Osteoblast (primary cell): ENCODE measurements around the gene TARS1. TPM values are rescaled to one million over a fixed set of nuclear protein-coding genes. Genes with fewer than 3 reads are reported as not detected.
A peak's percentile ranks its signal among the peaks of the same experiment; 100 is the strongest.

Experiments used
- DNase-seq: peaks from one replicate; pipeline ENCODE4 v3.0.0; 2011; ENCODE audit warnings: low spot score, mixed read lengths; ENCODE audit not compliant: insufficient read length; ENCODE audit errors: missing footprints
- H2AFZ ChIP-seq: 2 replicates; pipeline ENCODE4 v1.6.0; 2011; ENCODE audit warnings: mild to moderate bottlenecking, low read length
- H3K27ac ChIP-seq: 2 replicates; pipeline ENCODE4 v1.5.1; 2011; ENCODE audit warnings: mild to moderate bottlenecking, low read depth, low read length, moderate library complexity
- H3K27me3 ChIP-seq: 2 replicates; pipeline ENCODE4 v1.6.0; 2012; ENCODE audit warnings: mild to moderate bottlenecking, control low read depth, inconsistent platforms, low read length, moderate library complexity; ENCODE audit not compliant: insufficient read depth
- H3K36me3 ChIP-seq: 2 replicates; pipeline ENCODE4 v1.5.1; 2011; ENCODE audit warnings: mild to moderate bottlenecking, low read length, control low read depth, moderate library complexity; ENCODE audit not compliant: insufficient read depth
- H3K4me1 ChIP-seq: 2 replicates; pipeline ENCODE4 v1.5.1; 2011; ENCODE audit warnings: mild to moderate bottlenecking, low read length, control low read depth, moderate library complexity; ENCODE audit not compliant: insufficient read depth
- H3K4me2 ChIP-seq: 2 replicates; pipeline ENCODE4 v1.6.0; 2011; ENCODE audit warnings: mild to moderate bottlenecking, low read length; ENCODE audit not compliant: insufficient read depth
- H3K4me3 ChIP-seq: fragments of 200-600 bp; sonication (generic); 3 replicates; pipeline ENCODE4 v1.5.1; 2012; ENCODE audit warnings: mild to moderate bottlenecking, low read length, inconsistent platforms; ENCODE audit not compliant: insufficient read depth
- H3K79me2 ChIP-seq: 2 replicates; pipeline ENCODE4 v1.6.0; 2012; ENCODE audit warnings: mild to moderate bottlenecking, low read length, control low read depth, inconsistent platforms; ENCODE audit not compliant: insufficient read depth
- H3K9me3 ChIP-seq: 2 replicates; pipeline ENCODE4 v1.5.1; 2011; ENCODE audit warnings: low read depth, low read length, control low read depth
- H4K20me1 ChIP-seq: 2 replicates; pipeline ENCODE4 v1.6.0; 2012; ENCODE audit warnings: mild to moderate bottlenecking, low read length, control low read depth; ENCODE audit not compliant: insufficient read depth
- total RNA-seq: library from RNA; depleted of rRNA; stranded (reverse); fragments of >200 nt; gene quantifications from 2 replicates; pipeline ENCODE4 v1.2.3, GENCODE V29; 2012
- TF ChIP-seq, protein P1 (sequence below): IDR thresholded peaks from 2 replicates; pipeline ENCODE4 v1.5.1; 2011; ENCODE audit warnings: mild to moderate bottlenecking, low read depth, low read length, moderate library complexity; ENCODE audit errors: extremely low read depth

TARS1 gene
- total RNA-seq, 1 donor: 353 TPM

DNA sequence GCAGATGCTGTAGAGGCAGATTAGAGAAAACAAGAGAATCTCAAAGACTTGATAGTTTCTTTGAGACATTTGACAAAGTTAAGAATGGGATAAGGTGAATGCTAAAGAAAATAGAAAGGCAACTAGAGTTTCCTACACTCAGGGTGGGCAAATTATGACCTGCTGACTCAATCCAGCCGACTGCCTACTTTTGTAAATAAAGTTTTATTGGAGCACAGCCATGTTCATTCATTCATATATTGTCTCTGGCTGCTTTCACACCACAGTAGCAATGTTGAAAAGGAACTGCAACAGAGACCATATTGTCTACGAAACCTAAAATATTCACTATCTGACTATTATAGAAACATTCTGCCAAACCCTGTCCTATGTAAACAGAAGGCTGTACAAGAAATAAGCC is 37.6 kb upstream of the TARS1 start:
- no peaks in the 10 kb centered on the region for H4K20me1 ChIP-seq
- H3K4me3 ChIP-seq: no peak overlapping the region
- H3K27ac ChIP-seq: no peak overlapping the region
- no peaks in the 10 kb centered on the region for H3K36me3 ChIP-seq
- H3K79me2 ChIP-seq: no peaks in the 10 kb centered on the region
- no peaks in the 10 kb centered on the region for H3K27me3 ChIP-seq
- no peak overlapping the region for H3K4me2 ChIP-seq
- DNase-seq: no peak
- H3K9me3 ChIP-seq: no peaks in the 10 kb centered on the region
- H3K4me1 ChIP-seq: peaks cover 12% of the 10 kb centered on the region
- TF ChIP-seq, protein P1, sequence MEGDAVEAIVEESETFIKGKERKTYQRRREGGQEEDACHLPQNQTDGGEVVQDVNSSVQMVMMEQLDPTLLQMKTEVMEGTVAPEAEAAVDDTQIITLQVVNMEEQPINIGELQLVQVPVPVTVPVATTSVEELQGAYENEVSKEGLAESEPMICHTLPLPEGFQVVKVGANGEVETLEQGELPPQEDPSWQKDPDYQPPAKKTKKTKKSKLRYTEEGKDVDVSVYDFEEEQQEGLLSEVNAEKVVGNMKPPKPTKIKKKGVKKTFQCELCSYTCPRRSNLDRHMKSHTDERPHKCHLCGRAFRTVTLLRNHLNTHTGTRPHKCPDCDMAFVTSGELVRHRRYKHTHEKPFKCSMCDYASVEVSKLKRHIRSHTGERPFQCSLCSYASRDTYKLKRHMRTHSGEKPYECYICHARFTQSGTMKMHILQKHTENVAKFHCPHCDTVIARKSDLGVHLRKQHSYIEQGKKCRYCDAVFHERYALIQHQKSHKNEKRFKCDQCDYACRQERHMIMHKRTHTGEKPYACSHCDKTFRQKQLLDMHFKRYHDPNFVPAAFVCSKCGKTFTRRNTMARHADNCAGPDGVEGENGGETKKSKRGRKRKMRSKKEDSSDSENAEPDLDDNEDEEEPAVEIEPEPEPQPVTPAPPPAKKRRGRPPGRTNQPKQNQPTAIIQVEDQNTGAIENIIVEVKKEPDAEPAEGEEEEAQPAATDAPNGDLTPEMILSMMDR: no peak
- no peak overlapping the region for H2AFZ ChIP-seq

DNA sequence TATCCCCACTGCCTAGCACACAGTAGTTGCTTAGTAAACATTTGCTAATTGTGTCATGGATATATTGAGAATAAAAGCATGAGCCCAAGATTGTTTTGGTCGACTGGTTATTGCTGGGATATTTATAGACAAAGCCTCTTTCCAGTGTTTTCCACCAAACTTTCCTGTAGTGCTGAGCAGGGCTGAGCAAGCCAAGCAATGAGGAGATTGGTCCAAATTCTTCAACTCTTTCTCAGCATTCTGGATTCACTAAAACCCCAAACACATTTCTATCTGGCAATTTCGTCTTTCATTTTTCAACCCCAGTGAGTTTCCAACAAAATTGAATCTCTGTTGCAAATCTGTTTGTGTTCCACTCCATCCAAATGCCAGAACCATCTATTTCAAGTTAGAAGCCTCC is 31.9 kb upstream of the TARS1 start:
- Histone ChIP-seq H3K9me3 (no peaks in the 10 kb centered on the region), H4K20me1 (no peaks in the 10 kb centered on the region), H3K36me3 (no peaks in the 10 kb centered on the region), H3K4me3 (no peak overlapping the region), H3K4me2 (no peak overlapping the region), H2AFZ (peak overlapping the region; percentile 7), H3K4me1 (no peaks in the 10 kb centered on the region), H3K27me3 (no peaks in the 10 kb centered on the region), H3K79me2 (no peaks in the 10 kb centered on the region), H3K27ac (no peak overlapping the region)
- DNase-seq: no peak
- TF ChIP-seq, protein P1: no peak

DNA sequence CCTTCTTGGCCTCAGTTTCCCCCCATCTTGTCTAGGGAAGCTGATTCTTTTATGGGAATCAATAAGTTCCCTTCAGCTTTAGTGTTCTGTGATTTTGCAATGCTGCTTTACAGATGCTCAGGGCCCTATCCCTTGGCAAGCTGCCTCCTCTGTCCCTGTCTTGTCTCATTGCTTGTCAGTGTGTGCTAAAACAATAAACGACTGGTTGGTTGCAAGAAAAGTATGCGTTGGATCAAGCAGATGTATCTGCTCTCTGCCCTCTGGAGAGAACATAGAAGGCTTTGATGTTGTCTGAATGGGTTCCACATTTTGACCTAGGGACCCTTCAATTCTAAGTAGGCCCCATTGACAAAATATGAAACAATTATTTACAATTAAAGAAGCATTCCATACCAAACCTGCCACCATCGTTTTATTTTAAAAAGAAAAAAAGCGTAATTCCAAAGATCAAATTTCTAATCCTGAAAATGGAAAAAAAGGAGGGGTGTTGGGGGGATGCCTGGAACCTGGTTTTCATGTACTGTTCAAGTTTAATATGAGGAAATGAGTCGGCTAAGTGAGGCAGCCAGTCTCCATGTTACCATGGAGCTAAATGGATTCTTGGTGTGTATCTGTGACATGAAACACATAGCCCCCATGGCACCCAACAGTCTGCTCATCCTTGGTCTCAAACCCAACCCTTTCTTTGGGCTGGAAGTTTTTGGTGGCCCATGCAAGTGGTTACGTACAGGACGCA is 31.2 kb upstream of the TARS1 start:
- no peak overlapping the region for H3K4me2 ChIP-seq
- DNase-seq: no peak
- H3K27me3 ChIP-seq: no peaks in the 10 kb centered on the region
- TF ChIP-seq, protein P1: no peak
- no peak overlapping the region for H2AFZ ChIP-seq
- H3K79me2 ChIP-seq: no peaks in the 10 kb centered on the region
- no peaks in the 10 kb centered on the region for H4K20me1 ChIP-seq
- H3K36me3 ChIP-seq: no peaks in the 10 kb centered on the region
- no peak overlapping the region for H3K4me3 ChIP-seq
- H3K9me3 ChIP-seq: no peaks in the 10 kb centered on the region
- no peak overlapping the region for H3K27ac ChIP-seq
- no peaks in the 10 kb centered on the region for H3K4me1 ChIP-seq

DNA sequence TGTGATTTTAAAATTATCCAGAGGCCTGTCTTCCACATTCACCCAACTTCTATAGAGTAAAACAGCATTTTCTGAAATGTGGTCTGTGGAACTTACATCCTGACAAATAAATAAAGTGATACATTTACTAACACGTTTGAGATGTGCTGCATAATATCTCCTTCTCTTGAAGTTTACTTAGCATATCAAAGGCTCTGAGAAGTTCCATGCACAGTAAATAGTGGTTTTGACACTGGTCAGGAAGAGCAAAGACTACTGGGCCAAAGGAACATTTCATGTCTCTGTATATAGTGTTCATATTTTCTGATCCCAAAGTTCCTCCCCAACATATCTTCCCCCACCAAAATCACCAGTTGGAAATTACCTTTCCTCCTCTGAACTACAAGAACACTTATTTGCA is 30.5 kb upstream of the TARS1 start:
- Histone ChIP-seq H3K4me1 (no peaks in the 10 kb centered on the region), H3K79me2 (no peaks in the 10 kb centered on the region), H3K27me3 (no peaks in the 10 kb centered on the region), H3K4me3 (no peak overlapping the region), H3K27ac (no peak overlapping the region), H2AFZ (no peak overlapping the region), H3K36me3 (no peaks in the 10 kb centered on the region), H4K20me1 (no peaks in the 10 kb centered on the region), H3K4me2 (no peak overlapping the region), H3K9me3 (no peaks in the 10 kb centered on the region)
- TF ChIP-seq, protein P1: no peak
- peak; percentile 26 for DNase-seq
